ENCODE measurements around the gene UNK.

The UNK gene

GRCh38 chr17:75795820-75796607, 11.4 kb downstream of the UNK start:
- H3K4me3 ChIP-seq (ENCODE audit: low read depth, low read length), result no peak overlapping the region
- no peak for DNase-seq (ENCODE audit: low read depth)
- TF ChIP-seq, protein P1, sequence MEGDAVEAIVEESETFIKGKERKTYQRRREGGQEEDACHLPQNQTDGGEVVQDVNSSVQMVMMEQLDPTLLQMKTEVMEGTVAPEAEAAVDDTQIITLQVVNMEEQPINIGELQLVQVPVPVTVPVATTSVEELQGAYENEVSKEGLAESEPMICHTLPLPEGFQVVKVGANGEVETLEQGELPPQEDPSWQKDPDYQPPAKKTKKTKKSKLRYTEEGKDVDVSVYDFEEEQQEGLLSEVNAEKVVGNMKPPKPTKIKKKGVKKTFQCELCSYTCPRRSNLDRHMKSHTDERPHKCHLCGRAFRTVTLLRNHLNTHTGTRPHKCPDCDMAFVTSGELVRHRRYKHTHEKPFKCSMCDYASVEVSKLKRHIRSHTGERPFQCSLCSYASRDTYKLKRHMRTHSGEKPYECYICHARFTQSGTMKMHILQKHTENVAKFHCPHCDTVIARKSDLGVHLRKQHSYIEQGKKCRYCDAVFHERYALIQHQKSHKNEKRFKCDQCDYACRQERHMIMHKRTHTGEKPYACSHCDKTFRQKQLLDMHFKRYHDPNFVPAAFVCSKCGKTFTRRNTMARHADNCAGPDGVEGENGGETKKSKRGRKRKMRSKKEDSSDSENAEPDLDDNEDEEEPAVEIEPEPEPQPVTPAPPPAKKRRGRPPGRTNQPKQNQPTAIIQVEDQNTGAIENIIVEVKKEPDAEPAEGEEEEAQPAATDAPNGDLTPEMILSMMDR (IDR thresholded peaks at IDR 0.05; ENCODE audit: insufficient read depth, low read depth, low read length, missing control alignments), result no peak

DNA sequence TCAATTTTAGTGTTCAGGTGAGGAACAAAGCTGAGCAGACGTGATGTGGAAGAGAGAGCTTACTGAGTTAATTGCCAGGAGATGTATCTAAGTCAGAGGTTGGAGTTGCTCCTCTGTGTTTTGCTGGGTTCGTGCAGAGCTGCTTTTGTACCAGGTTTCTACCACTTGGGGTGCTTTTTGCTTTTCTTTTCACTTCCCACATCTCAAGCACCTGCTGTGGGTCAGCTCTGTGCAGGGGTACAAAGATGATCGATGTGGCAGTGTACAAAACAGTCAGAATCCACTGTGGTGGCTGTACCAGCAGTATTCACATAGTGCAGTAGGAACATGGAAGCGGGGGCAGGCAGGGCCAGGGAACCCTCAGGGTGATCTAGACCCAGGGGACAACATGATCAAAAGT, 14.8 kb downstream of the UNK start:
- DNase-seq (ENCODE audit: low read depth), result no peak
- H3K4me3 ChIP-seq (ENCODE audit: low read depth, low read length), result no peak overlapping the region
- TF ChIP-seq, protein P1 (IDR thresholded peaks at IDR 0.05; ENCODE audit: insufficient read depth, low read depth, low read length, missing control alignments), result no peak

- no peak overlapping the region for H3K4me3 ChIP-seq (ENCODE audit: low read depth, low read length)
- TF ChIP-seq, protein P1 (IDR thresholded peaks at IDR 0.05; ENCODE audit: insufficient read depth, low read depth, low read length, missing control alignments), result no peak
- no peak for DNase-seq (ENCODE audit: low read depth)
Measured at GRCh38 chr17:75803883-75804282, 19.3 kb downstream of the UNK start.

- H3K4me3 ChIP-seq (ENCODE audit: low read depth, low read length), result no peak overlapping the region
- no peak for DNase-seq (ENCODE audit: low read depth)
- TF ChIP-seq, protein P1 (IDR thresholded peaks at IDR 0.05; ENCODE audit: insufficient read depth, low read depth, low read length, missing control alignments), result no peak
Measured at GRCh38 chr17:75806822-75807500, 22.4 kb downstream of the UNK start.

DNA sequence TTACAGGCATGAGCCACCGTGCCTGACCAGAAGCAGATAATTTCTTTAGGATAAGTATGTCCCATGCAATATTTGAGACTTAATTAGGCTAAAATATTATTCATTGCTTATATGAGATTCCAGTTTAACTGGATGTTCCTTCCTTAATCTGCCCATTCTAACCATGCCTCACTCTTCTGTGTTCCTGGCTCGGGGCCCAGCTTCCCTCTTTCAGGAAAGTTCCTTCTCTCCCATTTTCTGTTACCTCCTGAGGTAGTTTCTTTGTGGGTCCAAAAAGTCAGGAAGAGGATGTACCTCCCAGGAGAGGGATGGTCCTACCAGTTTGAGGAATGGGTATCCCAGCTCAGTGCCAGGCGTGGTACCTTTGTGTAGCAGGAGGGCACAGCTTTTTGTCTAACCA, 23.3 kb downstream of the UNK start:
- no peak overlapping the region for H3K4me3 ChIP-seq (ENCODE audit: low read depth, low read length)
- DNase-seq (ENCODE audit: low read depth), result no peak
- TF ChIP-seq, protein P1 (IDR thresholded peaks at IDR 0.05; ENCODE audit: insufficient read depth, low read depth, low read length, missing control alignments), result no peak

- DNase-seq (ENCODE audit: low read depth), result no peak
- H3K4me3 ChIP-seq (ENCODE audit: low read depth, low read length), result no peak overlapping the region
- TF ChIP-seq, protein P1 (IDR thresholded peaks at IDR 0.05; ENCODE audit: insufficient read depth, low read depth, low read length, missing control alignments), result no peak
Measured at GRCh38 chr17:75808549-75808904, 23.9 kb downstream of the UNK start.

All from GM12865 (cell line).